GM19240 (cell line): Measurements from ENCODE around the gene GALNT18.

Experiments
- DNase-seq: peaks from one replicate; pipeline ENCODE4 v3.0.0; 2011; ENCODE audit warnings: low spot score; ENCODE audit not compliant: insufficient read length

Gene GALNT18

DNA sequence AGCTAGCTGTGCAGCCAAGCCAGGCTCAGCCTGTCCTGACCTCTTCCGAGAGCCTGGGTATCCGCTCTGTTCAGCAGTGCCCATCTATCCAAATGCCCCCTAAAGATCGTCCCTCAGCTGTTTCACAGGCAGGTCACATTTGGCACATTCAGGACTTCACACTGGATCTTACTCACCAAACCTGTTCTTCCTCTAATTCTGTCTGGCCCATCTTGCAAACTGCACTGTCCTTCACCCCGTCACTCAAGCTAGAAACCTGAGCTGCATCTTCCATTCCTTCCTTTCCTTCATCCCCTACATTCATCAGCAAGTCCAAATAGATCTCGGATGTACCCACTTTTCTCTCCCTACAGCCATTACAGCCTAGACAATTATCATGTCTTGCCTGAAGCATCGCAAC, 208.0 kb downstream of the GALNT18 start:
- DNase-seq, result no peak

DNA sequence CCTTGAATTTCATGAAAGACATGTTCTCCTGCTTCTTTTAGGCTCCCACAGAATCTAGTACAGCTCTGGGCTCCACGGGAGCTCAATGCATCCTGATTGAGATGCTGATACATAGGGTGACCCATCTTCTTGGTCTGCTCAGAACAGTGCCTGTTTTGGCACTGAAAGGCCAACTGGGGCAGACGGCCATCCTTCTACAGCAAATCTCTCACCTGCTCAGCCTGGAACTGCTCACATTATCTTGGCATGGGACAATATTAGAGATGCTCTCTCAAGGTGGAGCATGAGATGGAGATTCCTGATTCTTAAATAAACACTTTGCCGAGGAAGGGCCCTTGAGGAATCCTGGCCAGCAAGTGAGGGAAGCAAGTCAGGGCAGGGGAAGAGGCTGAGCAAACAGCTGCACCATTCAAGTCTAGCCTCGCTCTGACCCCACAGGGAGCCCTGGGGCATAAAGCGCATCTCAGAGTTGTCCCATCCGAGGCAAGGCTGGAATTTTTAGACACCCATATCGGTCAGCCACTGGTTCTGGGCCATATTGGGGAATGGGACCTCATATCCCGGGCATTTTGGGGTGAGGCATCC, 210.3 kb downstream of the GALNT18 start:
- DNase-seq, result no peak

DNA sequence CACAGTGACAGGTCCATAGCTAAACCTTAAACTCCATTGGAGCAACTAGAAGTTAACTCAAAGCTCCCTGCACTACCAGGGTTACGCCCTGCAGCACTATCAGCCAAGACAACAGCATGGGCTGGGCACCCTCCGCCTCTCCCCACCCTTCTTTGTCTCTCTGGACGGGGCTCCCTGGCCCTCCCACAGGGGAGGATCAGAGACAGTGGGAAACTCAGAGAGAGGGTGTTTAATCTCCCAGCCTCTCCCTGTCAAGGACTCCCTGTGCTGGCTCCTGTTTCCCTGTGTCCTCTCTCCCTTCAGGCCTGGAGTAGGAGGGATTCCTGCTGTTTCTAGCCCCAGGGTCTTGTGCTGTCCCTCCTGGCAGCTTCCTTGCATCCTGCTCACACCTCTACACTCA, 211.9 kb downstream of the GALNT18 start:
- no peak for DNase-seq

DNA sequence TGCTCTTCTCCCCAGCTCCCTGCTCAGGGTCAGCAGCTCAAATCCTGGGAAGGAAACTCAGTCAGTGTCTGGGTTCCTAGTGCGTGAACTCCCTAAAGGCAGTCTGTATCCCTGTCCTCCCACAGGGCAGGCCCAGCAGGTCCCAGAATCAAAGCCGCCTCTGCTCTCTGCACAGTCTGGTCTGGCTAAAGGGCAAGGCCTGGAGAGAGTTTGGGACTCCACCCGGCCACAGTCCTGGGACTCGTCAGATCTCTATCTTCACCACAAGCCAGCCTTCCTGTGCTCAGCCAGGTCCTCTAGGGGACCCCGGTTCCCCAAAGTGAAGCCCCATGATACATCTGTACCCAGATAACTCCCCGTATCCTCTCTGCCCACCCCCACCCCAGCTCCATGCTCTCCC, 212.6 kb downstream of the GALNT18 start:
- no peak for DNase-seq

DNA sequence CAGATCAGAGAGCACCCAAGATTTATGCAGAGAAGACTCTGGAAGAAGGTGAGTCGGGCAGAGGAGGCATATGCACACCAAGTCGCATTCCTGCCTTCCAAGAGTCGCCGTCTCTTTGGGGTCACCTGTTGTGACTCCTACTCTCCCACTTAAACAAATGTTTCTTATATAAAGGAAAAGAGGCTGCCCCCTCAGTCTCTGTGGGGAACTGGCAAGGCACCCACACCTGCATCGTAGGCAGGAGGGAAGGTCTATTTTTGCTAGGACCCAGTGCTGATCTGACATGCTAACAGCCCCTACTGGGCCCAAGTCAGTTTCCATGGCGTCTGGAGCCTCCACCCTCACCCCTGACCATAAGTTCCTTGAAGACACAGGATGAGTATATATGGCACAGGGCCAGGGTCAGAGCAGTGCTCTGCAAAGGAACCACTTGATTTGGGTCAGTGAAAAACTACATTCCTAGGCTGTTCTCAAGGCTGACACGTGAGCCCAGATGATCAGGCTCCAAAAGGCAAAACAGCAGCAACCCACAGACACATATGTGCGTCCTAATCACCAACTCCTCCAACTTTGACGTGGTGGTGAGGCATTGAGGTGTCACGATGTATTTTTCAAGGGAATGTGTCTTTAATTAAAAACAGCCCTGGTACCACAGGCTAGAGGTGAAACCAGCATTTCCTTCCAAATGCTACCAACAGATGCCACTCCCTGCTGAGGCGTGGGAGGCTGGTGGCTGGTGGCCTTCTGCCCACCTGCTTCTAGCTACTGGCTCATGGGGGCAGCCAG, 213.2 kb downstream of the GALNT18 start:
- no peak for DNase-seq

DNA sequence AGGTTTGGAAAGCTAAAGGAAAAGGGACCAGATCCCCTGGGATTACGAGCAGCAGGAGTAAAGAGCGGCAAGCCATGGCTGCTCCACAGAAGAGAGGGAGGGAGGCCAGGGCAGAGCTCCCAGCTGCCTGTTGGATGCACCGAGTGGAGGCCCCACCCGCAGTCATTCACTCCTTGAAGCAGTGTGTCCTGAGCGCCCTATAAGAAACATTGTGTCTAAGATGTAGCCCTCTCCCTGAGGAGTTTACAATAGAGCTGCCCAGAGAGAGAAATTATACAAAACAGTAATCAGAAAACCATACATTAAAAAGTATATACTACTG, 214.1 kb downstream of the GALNT18 start:
- no peak for DNase-seq

DNA sequence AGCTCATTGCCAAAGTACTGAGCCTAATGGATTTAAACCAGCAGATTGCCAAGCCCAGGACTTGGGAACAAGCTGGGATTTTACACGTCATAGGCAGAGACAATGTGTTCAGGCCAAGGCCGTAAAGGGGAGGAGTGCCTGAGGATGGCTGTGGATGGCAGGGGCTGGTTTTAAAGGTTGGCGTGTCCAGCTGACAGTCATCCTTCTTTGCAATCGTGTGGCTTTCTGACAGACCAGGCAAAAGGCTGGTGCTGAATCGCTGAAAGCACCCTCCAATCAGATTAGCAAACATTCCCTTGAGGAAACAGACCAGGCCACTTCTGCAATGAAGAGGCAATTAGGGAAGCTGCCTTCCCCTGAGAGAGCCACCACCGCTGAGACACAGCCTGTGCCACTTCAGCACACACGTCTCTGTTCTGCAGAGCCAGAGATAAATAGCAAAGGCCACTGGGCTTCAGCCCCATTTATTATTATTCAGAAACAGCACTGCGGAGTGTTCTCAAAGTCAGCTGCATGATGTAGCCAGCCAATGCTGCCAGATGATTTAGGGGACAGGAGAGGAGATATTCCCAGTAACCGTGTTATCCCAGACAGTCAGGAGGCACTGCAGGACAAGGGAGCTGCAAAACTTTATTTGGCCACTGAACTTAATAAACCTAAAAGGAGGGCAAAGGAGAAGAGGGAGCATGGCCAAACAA, 214.6 kb downstream of the GALNT18 start:
- no peak for DNase-seq

DNA sequence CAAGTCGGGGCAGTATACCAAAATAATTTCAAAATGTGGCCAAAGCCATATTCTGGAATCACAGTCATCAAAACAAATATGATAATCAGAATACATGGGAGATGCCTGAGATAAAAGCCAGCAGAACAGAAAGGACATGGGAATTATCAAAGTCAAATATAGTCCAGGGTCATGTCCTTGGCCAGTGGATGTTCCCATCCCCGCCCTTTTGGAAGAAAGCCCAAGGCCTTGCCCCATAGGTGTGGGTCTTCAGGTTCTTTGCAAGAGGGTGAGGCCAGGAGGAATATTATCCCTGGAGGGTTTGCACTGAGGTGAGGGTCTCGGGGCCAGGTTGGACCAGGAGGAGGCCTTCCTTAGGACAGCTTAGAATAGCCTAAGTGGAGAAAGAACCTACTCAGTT, 215.2 kb downstream of the GALNT18 start:
- no peak for DNase-seq

DNA sequence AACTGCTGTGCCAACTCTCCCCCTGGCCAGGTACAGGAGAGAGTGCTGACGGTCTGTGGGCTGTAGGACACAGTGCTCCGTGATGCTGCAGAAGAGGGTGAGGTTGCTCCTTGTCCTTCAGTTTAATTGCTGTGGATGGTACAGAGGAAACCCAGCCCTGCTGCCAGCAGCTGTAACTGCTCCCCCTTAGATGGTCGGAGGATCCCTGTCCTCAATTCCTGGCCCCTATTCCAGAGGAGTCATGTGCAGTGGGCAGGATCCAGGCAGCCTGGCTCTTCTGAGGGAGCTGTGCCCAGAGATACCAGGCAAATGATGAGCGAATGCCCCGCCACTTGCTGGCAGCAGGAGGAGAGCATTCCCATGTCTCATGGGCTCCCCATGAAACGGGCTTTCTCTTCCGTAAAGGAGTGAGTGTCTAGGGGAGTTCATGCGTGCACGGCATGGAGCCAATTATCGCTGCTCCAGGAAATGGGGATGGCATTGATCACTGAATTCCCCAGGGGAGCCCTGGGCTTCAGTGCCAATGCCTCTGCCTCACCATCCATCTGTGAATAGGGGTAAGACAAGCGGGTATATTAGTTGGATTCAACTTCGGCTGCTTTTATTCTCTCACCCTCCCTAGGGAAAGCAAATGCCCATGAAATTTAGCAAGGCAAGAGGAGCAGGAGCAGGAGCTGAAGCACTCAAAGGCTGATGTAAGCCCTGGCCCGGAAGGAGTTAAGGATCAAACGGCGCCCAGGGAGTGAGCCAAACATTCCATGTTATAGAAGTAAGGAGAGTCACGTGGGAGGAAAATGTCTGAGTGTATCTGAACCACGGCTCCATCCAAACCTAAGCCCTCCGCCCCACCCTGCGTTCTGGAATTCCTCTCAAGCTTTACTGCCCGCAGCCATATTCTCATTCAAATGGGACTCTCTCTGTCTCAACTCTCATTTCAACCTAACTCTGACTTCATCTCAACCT, 217.8 kb downstream of the GALNT18 start:
- DNase-seq, result no peak

DNA sequence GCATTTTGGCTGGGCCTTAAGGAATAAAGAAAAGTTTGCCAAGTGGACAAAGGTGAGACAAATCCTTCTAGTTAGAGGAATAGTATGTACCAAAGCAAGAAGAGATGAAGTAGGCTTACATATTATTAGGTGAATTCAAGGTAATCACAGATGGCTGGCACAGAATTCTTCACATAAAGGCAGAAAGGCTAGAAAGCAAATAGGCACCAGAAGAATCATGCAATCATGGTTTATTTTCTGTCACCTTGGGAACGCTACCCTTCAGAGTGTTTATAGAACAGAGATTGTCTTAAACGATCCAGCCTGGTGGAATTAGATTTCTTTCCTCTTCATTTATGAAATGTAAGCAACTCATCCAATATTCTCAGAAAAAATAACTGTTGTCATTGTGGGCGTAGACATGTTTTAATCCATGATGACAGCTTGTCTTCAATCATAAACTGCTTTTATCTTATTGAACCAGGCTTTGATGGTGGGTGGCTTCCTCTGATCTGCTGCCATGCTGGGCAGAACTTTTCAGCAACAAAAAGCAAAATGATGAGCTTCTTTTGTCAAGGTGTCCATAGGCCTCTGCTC, 219.8 kb downstream of the GALNT18 start:
- no peak for DNase-seq

DNA sequence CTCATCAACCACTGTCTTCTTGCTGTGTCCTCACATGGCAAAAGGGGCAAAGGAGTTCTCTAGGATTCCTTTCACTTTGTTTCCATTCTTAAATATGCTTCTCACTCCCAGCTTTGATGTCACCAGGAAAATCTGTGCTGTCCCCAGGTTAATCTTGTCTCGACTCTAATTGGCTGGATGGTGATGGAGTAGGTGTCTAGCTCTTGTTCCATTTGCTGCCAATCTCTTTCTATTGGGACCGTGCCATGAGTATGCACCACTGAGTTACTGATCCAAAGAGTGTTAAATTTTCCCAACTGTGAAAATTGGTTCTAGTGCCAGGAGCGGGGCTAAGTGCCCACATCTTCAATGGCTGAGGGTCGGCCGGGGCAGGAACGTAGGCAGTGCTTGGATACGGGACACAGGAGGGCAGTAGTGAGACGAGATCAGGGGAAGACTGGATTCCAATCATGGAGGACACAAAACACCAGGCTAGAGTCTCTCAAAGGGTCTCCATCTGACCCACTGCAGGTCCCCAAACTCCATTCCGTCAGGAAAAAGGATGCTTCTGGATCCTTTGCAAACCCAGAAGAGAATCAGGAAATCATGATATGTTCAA, 221.1 kb downstream of the GALNT18 start:
- DNase-seq, result no peak

DNA sequence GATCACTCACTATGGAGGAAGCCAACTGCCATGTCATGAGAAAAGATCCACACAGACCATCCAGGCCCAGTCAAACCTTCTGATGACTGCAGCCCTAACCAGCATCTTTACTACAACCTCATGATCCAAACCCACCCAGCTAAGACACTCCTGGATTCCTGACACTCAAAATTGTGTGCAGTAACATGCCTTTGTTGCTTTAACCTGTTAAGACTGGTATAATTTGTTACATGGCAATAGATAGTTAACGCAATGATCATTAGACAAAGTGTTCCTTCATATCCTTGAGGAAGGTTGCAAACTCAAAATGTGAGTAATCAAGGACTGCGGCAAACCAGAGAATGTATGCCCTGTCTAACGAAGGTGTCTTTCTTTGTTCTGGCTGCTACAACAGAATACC, 221.7 kb downstream of the GALNT18 start:
- DNase-seq, result no peak

DNA sequence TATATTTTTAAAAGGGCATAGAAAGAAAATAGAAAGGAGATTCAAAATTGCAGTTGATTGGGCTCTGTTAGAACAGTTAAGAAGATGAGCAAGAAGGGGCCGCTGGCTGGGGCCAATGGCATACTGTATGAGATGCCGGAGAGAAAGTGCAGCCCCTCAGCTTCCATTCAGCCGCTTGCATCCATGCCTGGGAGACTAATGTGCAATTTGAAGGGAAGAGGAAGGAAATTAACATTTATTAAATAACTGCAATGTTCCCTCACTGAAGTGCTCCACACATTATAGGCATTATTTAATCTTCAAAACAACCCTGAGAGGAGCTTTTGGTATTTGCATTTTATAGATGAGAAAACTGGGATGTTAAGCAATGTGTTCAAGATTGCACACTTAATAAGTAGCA, 224.0 kb downstream of the GALNT18 start:
- DNase-seq, result no peak

DNA sequence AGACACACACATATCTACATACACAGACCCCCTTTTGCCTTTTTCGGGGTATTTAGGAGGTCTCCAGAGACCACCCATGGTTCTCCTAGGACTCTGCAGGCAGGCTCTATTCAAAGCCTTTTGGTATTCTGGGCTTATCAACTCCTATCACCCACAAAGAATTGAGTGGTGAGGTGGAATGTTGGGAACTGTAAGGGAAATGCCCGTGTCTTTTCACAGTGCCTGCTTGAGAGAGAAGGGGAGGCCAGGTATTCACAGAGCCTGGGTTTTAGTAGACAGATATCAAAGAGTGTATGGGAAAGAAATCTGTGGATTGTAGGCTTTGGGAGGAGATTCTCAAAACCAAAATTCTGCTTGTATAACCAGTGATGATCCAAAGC, 224.8 kb downstream of the GALNT18 start:
- DNase-seq, result no peak

DNA sequence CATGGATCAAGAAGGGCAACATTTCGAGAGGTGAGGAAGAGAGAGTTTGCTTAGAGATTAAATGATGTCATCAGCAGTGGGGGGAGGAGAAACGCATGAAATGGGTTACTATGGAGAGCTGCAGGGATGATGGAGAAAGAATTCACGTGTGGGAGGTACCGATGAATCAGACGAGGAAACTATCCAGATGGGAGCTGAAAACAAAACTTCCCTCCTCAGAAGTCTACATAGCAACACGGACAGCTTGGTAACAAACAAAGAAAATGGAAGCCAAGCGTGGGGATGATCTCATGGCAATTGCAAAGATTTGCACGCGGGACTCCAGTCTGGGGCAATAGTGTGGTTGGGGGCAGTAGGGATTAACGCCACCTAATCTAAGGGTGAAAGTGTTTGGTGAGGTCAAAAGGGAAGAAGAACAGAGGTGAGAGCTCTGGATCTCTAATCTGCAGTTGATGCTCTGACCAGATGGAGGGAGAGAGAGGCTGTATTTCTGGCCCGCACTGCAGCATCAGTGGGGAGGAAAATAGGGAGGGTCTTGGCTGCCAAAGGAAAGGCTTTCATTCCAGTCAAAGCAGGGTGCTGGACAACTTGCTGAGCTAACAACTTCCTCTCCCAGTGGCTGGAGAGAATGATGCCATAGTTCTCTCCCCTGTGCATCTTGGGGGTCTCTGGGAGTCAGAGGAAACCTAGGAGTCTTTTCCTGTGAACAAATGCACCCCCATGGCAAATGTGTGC, 225.3 kb downstream of the GALNT18 start:
- no peak for DNase-seq

DNA sequence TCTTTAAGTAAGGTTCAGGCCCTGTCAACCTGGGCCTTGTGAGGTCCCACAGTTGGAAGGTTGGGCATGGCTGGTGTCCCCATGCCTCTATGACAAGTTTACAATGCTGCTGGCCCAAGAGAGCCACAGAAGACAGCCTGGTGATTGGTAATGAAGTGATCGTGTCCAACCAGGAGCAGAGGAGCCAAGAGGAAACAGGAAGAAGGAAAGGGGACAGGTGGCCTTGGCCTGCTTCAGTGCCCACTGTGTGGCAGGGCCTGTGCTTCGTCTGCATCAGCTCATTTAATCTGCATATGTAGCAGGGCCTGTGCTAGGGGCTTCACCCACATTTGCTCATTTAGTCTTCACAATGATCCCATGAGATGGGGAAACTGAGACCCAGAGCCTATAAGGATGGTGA, 226.7 kb downstream of the GALNT18 start:
- DNase-seq, result no peak

DNA sequence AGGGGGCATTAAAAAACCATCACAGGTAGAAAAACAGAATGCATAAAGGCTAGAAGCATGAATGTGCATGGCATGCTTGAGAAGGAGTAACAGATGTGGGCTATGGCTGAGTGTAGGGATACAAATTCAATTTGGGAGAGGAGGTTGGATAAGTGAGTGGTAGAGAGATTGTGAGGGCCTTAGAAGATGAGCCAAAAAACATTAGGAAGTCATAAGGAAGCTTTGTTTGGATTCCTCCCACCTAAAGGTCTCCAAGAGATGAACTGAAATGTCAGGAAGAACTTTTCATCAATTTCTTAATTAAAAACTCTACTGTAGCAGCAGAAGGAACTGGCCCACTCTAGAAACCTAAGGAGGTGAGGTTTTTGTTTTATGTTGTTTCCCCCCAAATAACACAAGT, 227.6 kb downstream of the GALNT18 start:
- no peak for DNase-seq

DNA sequence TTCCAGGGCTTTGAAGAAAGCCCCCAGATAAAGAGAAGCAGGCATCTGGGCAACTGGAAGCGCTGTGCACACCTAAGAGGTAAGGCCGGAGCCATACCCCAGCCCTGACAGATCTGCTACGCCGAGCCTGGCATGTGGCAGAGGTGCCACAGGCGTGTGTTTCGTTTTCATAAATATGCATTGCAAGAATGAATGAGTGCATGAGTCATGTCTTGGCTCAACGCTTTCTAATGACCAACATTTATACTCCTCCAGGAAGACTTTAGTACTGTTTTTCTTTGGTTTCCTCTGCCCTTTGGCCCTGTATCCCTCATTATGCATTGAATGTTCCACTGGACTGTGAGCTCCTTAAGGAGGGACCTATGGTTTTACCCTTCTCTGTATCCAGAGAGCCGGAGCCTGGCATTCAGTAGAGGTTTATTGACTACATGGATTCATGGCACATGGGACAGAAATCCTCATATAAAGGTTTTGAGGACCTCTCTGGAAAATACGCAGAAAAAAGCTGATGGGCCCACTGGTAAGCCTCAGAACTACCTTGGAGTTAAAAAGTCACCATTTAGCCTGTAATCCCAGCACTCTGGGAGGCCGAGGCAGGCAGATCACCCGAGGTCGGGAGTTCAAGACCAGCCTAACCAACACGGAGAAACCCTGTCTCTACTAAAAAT, 229.9 kb downstream of the GALNT18 start:
- DNase-seq, result no peak

DNA sequence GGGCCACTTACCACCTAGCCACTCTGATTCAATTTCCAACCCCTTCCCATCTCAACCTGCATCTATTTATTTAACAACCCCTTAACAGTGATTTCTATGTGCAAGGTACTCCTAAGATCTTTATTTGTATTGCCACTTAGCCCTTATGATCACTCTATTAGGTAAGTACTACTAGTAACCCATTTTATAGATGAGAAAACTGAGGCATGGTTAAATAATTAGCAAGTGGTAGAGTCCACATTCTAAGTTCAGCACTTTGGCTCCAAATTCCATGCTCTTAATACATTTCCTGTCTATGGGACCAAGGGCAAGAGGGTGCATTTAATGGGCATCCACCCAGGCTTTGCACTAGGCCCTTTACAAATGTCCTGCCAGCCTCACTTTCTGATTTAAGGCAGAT, 230.6 kb downstream of the GALNT18 start:
- no peak for DNase-seq
